GM12878 (cell line): Measurements from ENCODE around the gene DNAJA4. TPM values are rescaled to one million over a fixed set of nuclear protein-coding genes. Genes with fewer than 3 reads are reported as not detected.

ENCODE experiments used
- ATAC-seq: fragments of 200-7000 bp; cut with Tn5 transposase; 3 replicates; pipeline ENCODE4 v1.9.1; 2020; ENCODE audit warnings: mild to moderate bottlenecking, moderate library complexity
- BruUV-seq: library from RNA; stranded (reverse); fragments of 400-500 nt; replicated peaks from 2 replicates; lab custom pipeline; 2021; lab: Mats Ljungman, UMichigan
- CTCF ChIA-PET: fragments of 300-600 bp; sonication (Branson Sonifier 250); formaldehyde crosslinking; extraction: SDS; loops from one replicate; lab custom pipeline; 2021; ENCODE audit warnings: inconsistent platforms; lab: Yijun Ruan, JAX
- POLR2A ChIA-PET: fragments of 350-600 bp; formaldehyde crosslinking; extraction: SDS; loops from one replicate; lab custom pipeline; 2021; ENCODE audit warnings: inconsistent platforms; lab: Charles Lee
- RAD21 ChIA-PET: fragments of 300-600 bp; sonication (Branson Sonifier 250); formaldehyde crosslinking; loops from one replicate; lab custom pipeline; 2023; ENCODE audit warnings: antibody characterized with exemption; ENCODE audit not compliant: unreplicated experiment; lab: Charles Lee
- SMC1A ChIA-PET: fragments of 300-600 bp; sonication (Branson Sonifier 250); formaldehyde crosslinking; loops from one replicate; lab custom pipeline; 2023; ENCODE audit not compliant: unreplicated experiment, uncharacterized antibody; lab: Charles Lee
- DNase-seq: peaks from one replicate; pipeline ENCODE4 v3.0.0-alpha.2; 2011; ENCODE audit warnings: low read depth, low spot score
- FAIRE-seq: peaks from 3 replicates; lab custom pipeline; 2011; peaks lifted over from hg19 to GRCh38; lab: Jason Lieb, UNC
- H2AFZ ChIP-seq: 2 replicates; pipeline ENCODE4 v1.6.0; 2011; ENCODE audit warnings: low read depth, low read length, control low read depth; ENCODE audit not compliant: control insufficient read depth
- H3K27ac ChIP-seq: 2 replicates; pipeline ENCODE4 v1.5.1; 2011; ENCODE audit warnings: control low read depth; ENCODE audit not compliant: control insufficient read depth, insufficient read depth
- H3K27me3 ChIP-seq, 2 experiments: replicated peaks in 1 of 2; 2 replicates each; pipeline versions ENCODE4 v1.6.0 to v1.6.1; 2011; ENCODE audit warnings: low read length in 1 of 2; ENCODE audit not compliant: control insufficient read depth in 2 of 2, insufficient read depth in 2 of 2
- H3K36me3 ChIP-seq, 2 experiments: 2 replicates each; pipeline ENCODE4 v1.5.1; 2011; ENCODE audit warnings: low read length in 1 of 2; ENCODE audit not compliant: control insufficient read depth in 2 of 2, insufficient read depth in 2 of 2
- H3K4me1 ChIP-seq: 2 replicates; pipeline ENCODE4 v1.6.1; 2011; ENCODE audit warnings: mild to moderate bottlenecking, low read length, moderate library complexity, mixed read lengths; ENCODE audit not compliant: control insufficient read depth, insufficient read depth
- H3K4me2 ChIP-seq: 2 replicates; pipeline ENCODE4 v1.6.0; 2011; ENCODE audit warnings: control low read depth; ENCODE audit not compliant: control insufficient read depth, insufficient read depth
- H3K4me3 ChIP-seq: fragments of 200-600 bp; sonication (generic); 2 replicates; pipeline ENCODE4 v1.5.1; 2016
- H3K79me2 ChIP-seq: 2 replicates; pipeline ENCODE4 v1.6.0; 2011; ENCODE audit warnings: low read length; ENCODE audit not compliant: control insufficient read depth, insufficient read depth
- H3K9ac ChIP-seq: 2 replicates; pipeline ENCODE4 v1.8.0; 2011; ENCODE audit warnings: low read length, control low read depth, mixed read lengths; ENCODE audit not compliant: control insufficient read depth, insufficient read depth
- H3K9me3 ChIP-seq: replicated peaks from 3 replicates; pipeline ENCODE4 v1.5.1; 2011; ENCODE audit warnings: mild to moderate bottlenecking, low read length; ENCODE audit not compliant: control insufficient read depth, insufficient read depth
- H4K20me1 ChIP-seq: 2 replicates; pipeline ENCODE4 v1.6.0; 2011; ENCODE audit not compliant: control insufficient read depth, insufficient read depth
- CBFB ChIP-seq: IDR thresholded peaks from 2 replicates; pipeline ENCODE4 v1.6.1; 2016; ENCODE audit warnings: antibody characterized with exemption, low read depth
- CEBPB ChIP-seq, 2 experiments: fragments of 150-350 bp in 1 of 2; IDR thresholded peaks; 2 replicates each; pipeline ENCODE4 v1.6.1; 2012 to 2014; ENCODE audit warnings: low read depth in 2 of 2, low read length in 2 of 2, borderline replicate concordance in 1 of 2, inconsistent platforms in 1 of 2
- CREB1 ChIP-seq: IDR thresholded peaks from 2 replicates; pipeline ENCODE4 v1.6.1; 2012; ENCODE audit warnings: low read depth, mild to moderate bottlenecking, inconsistent platforms
- E4F1 ChIP-seq: fragments of 450-650 bp; IDR thresholded peaks from 2 replicates; pipeline ENCODE4 v1.6.1; 2018; ENCODE audit warnings: borderline replicate concordance, mild to moderate bottlenecking; ENCODE audit not compliant: partially characterized antibody
- ESRRA ChIP-seq: IDR thresholded peaks from 2 replicates; pipeline ENCODE4 v1.6.1; 2012; ENCODE audit warnings: mild to moderate bottlenecking, low read length, improper control_type of control experiment
- EZH2 ChIP-seq: IDR thresholded peaks from 2 replicates; pipeline ENCODE4 v1.6.1; 2012; ENCODE audit warnings: low read depth, mild to moderate bottlenecking, control low read depth, inconsistent platforms, low read length, borderline replicate concordance; ENCODE audit not compliant: control insufficient read depth
- IKZF1 ChIP-seq: fragments of 450-650 bp; conservative IDR thresholded peaks from 2 replicates; pipeline ENCODE4 v1.6.1; 2017; ENCODE audit warnings: antibody characterized with exemption, mild to moderate bottlenecking
- JUND ChIP-seq: IDR thresholded peaks from 2 replicates; pipeline ENCODE4 v1.6.1; 2012; ENCODE audit warnings: low read depth, mild to moderate bottlenecking, low read length, improper control_type of control experiment, moderate library complexity
- MAX ChIP-seq: IDR thresholded peaks from 2 replicates; pipeline ENCODE4 v1.6.1; 2012; ENCODE audit warnings: low read depth, low read length, improper control_type of control experiment
- NFXL1 ChIP-seq: fragments of 450-650 bp; IDR thresholded peaks from 2 replicates; pipeline ENCODE4 v1.6.1; 2017; ENCODE audit warnings: antibody characterized with exemption, mild to moderate bottlenecking, borderline replicate concordance
- PAX5 ChIP-seq: IDR thresholded peaks from 2 replicates; pipeline ENCODE4 v1.6.1; 2011; ENCODE audit warnings: low read depth, low read length, borderline replicate concordance
- PML ChIP-seq: IDR thresholded peaks from 2 replicates; pipeline ENCODE4 v1.6.1; 2012; ENCODE audit warnings: low read length, inconsistent platforms
- SIN3A ChIP-seq: IDR thresholded peaks from 2 replicates; pipeline ENCODE4 v1.6.1; 2012; ENCODE audit warnings: low read depth, low read length, improper control_type of control experiment
- SP1 ChIP-seq: IDR thresholded peaks from one replicate; pipeline ENCODE4 v1.6.1; 2011; ENCODE audit warnings: low read depth, low read length
- SREBF1 ChIP-seq: IDR thresholded peaks from 2 replicates; pipeline ENCODE4 v1.6.1; 2012; ENCODE audit warnings: mild to moderate bottlenecking, low read length
- SRF ChIP-seq, 2 experiments: IDR thresholded peaks; 2 replicates each; pipeline ENCODE4 v1.6.1; 2011; ENCODE audit warnings: low read depth in 2 of 2, low read length in 2 of 2, mild to moderate bottlenecking in 1 of 2, moderate library complexity in 1 of 2
- USF2 ChIP-seq: IDR thresholded peaks from 2 replicates; pipeline ENCODE4 v1.6.1; 2011; ENCODE audit warnings: low read depth, low read length, improper control_type of control experiment, borderline replicate concordance
- ZNF207 ChIP-seq: fragments of 450-650 bp; IDR thresholded peaks from 2 replicates; pipeline ENCODE4 v1.6.1; 2014; ENCODE audit warnings: antibody characterized with exemption, mild to moderate bottlenecking, borderline replicate concordance
- ZNF217 ChIP-seq: fragments of 450-650 bp; IDR thresholded peaks from 2 replicates; pipeline ENCODE4 v1.6.1; 2017; ENCODE audit warnings: antibody characterized with exemption, mild to moderate bottlenecking
- WGBS: methylation state at CpG from one replicate; pipeline ENCODE4 v1.1.6; 2016; ENCODE audit warnings: low lambda C conversion rate; ENCODE audit not compliant: insufficient replicate concordance, insufficient coverage; ENCODE audit errors: missing lambda C conversion rate; 5-methylcytosine and 5-hydroxymethylcytosine counted together
- in situ Hi-C: fragments of 300-500 bp; cut with MboI; formaldehyde crosslinking; loops from 9 replicates; pipeline ENCODE4 v1.14.3; 2018; ENCODE audit warnings: mixed read lengths
- intact Hi-C: fragments of 100-400 bp; cut with micrococcal nuclease; formaldehyde crosslinking; loops from one replicate; pipeline ENCODE4 v1.14.2; 2022; ENCODE audit not compliant: unreplicated experiment
- polyA plus RNA-seq, 11 experiments: library from polyadenylated mRNA; depleted of rRNA in 4 of 11; unstranded in 6 of 11; stranded (reverse) in 5 of 11; fragments of >200 nt; fragmentation: Nextera tagmentation in 4 of 11; fragmentation: Illumina TruSeq in 1 of 11; extraction: Ambion mirVana in 4 of 11; extraction: Trizol in 1 of 11; gene quantifications; 1 replicate in 1 of 11; 2 replicates in 10 of 11; pipeline versions ENCODE4 v1.2.1 to v1.2.3, GENCODE V29; 2011 to 2016; ENCODE audit warnings: inconsistent platforms in 2 of 11, missing spikeins in 2 of 11, low read depth in 1 of 11
- total RNA-seq, 4 experiments: library from RNA; depleted of rRNA in 3 of 4; stranded (reverse); fragments of >200 nt in 3 of 4; fragmentation: Illumina TruSeq in 1 of 4; extraction: Trizol in 1 of 4; gene quantifications; 2 replicates each; pipeline versions ENCODE4 v1.2.1 to v1.2.3, GENCODE V29; 2013 to 2021

The DNAJA4 gene
- total and polyA plus RNA-seq, 10 of the 15 experiments (the other 5 are each of a cell fraction or from before 2014, with no cell fraction given), result 0.01 to 10.4 (median 4.1) TPM

- no peak for TF ChIP-seq NFXL1
- TF ChIP-seq, all 136 proteins: peak for 0
Observed at GRCh38 chr15:78265137-78265460, 737 bp downstream of the DNAJA4 start (continued).

- intact Hi-C loops (no loop called here), in situ Hi-C loops (no loop called here)
- ChIA-PET RAD21 (interaction anchor here (1.0 to 1.4 kb wide), 2 partner anchors 43 to 154 kb away, joined by 3 to 4 read pairs; no protein-coding TSS in a partner anchor), POLR2A (no interaction called here), SMC1A (interaction anchor here (1.5 kb wide), 3 partner anchors 17 to 158 kb away, joined by 4 to 6 read pairs (median 5); no protein-coding TSS in a partner anchor), CTCF (interaction anchor here (0.7 to 1.7 kb wide), 10 partner anchors 11 to 307 kb away, joined by 3 to 7 read pairs (median 4); partner anchors contain the start of genes CIB2 and SKIC8)
- H4K20me1 ChIP-seq, result no peaks in the 10 kb centered on the region
- no peak overlapping the region for H3K9ac ChIP-seq
- no peaks in the 10 kb centered on the region for H3K36me3 ChIP-seq
- FAIRE-seq, result no peak
- H3K27me3 ChIP-seq, result no peaks in the 10 kb centered on the region
- H2AFZ ChIP-seq, result no peak overlapping the region
- ATAC-seq, result no peak
- H3K27ac ChIP-seq, result no peak overlapping the region
- no peak for TF ChIP-seq PML
- no peak for TF ChIP-seq PAX5
- TF ChIP-seq CEBPB (IDR thresholded peaks at IDR 0.05; ENCODE audit: borderline replicate concordance in 1 of 2, low read depth in 2 of 2, low read length in 2 of 2), result no peak
- TF ChIP-seq ESRRA, result no peak
- no peak for TF ChIP-seq EZH2
- no peak for TF ChIP-seq CREB1
- TF ChIP-seq IKZF1, result no peak
- TF ChIP-seq MAX, result no peak
- no peak for TF ChIP-seq JUND
- no peak for TF ChIP-seq ZNF217
- no peak for TF ChIP-seq SP1
- TF ChIP-seq SRF (IDR thresholded peaks at IDR 0.05; ENCODE audit: low read depth in 2 of 2, low read length in 2 of 2), result no peak
- no peak for TF ChIP-seq CBFB
- no peak for TF ChIP-seq ZNF207
- no peak for TF ChIP-seq E4F1
- TF ChIP-seq USF2, result no peak
- TF ChIP-seq SIN3A, result no peak
- TF ChIP-seq SREBF1, result no peak
- no peaks in the 10 kb centered on the region for H3K9me3 ChIP-seq
- H3K4me2 ChIP-seq, result no peak overlapping the region
- 69% methylated on average over 9 of the region's 9 CpGs for WGBS
- H3K4me1 ChIP-seq, result no peaks in the 10 kb centered on the region
- no peak for DNase-seq
- H3K79me2 ChIP-seq, result no peaks in the 10 kb centered on the region
- H3K4me3 ChIP-seq, result peak overlapping the region; percentile 59; the same call in 1 of the 2 replicates
- BruUV-seq, result no TSS peak
Observed at GRCh38 chr15:78265752-78266224, 1.4 kb downstream of the DNAJA4 start.
